GM12878 (cell line): ENCODE results near the gene AGTPBP1. TPM values are rescaled to one million over a fixed set of nuclear protein-coding genes. Genes with fewer than 3 reads are reported as not detected.
A peak's percentile ranks its signal among the peaks of the same experiment; 100 is the strongest.

Source experiments
- ATAC-seq: fragments of 200-7000 bp; cut with Tn5 transposase; 3 replicates; pipeline ENCODE4 v1.9.1; 2020; ENCODE audit warnings: mild to moderate bottlenecking, moderate library complexity
- BruUV-seq: library from RNA; stranded (reverse); fragments of 400-500 nt; replicated peaks from 2 replicates; lab custom pipeline; 2021; lab: Mats Ljungman, UMichigan
- CTCF ChIA-PET: fragments of 300-600 bp; sonication (Branson Sonifier 250); formaldehyde crosslinking; extraction: SDS; loops from one replicate; lab custom pipeline; 2021; ENCODE audit warnings: inconsistent platforms; lab: Yijun Ruan, JAX
- POLR2A ChIA-PET: fragments of 350-600 bp; formaldehyde crosslinking; extraction: SDS; loops from one replicate; lab custom pipeline; 2021; ENCODE audit warnings: inconsistent platforms; lab: Charles Lee
- RAD21 ChIA-PET: fragments of 300-600 bp; sonication (Branson Sonifier 250); formaldehyde crosslinking; loops from one replicate; lab custom pipeline; 2023; ENCODE audit warnings: antibody characterized with exemption; ENCODE audit not compliant: unreplicated experiment; lab: Charles Lee
- SMC1A ChIA-PET: fragments of 300-600 bp; sonication (Branson Sonifier 250); formaldehyde crosslinking; loops from one replicate; lab custom pipeline; 2023; ENCODE audit not compliant: unreplicated experiment, uncharacterized antibody; lab: Charles Lee
- DNase-seq: peaks from one replicate; pipeline ENCODE4 v3.0.0-alpha.2; 2011; ENCODE audit warnings: low read depth, low spot score
- FAIRE-seq: peaks from 3 replicates; lab custom pipeline; 2011; peaks lifted over from hg19 to GRCh38; lab: Jason Lieb, UNC
- H2AFZ ChIP-seq: 2 replicates; pipeline ENCODE4 v1.6.0; 2011; ENCODE audit warnings: low read depth, low read length, control low read depth; ENCODE audit not compliant: control insufficient read depth
- H3K27ac ChIP-seq: 2 replicates; pipeline ENCODE4 v1.5.1; 2011; ENCODE audit warnings: control low read depth; ENCODE audit not compliant: control insufficient read depth, insufficient read depth
- H3K27me3 ChIP-seq, 2 experiments: replicated peaks in 1 of 2; 2 replicates each; pipeline versions ENCODE4 v1.6.0 to v1.6.1; 2011; ENCODE audit warnings: low read length in 1 of 2; ENCODE audit not compliant: control insufficient read depth in 2 of 2, insufficient read depth in 2 of 2
- H3K36me3 ChIP-seq, 2 experiments: 2 replicates each; pipeline ENCODE4 v1.5.1; 2011; ENCODE audit warnings: low read length in 1 of 2; ENCODE audit not compliant: control insufficient read depth in 2 of 2, insufficient read depth in 2 of 2
- H3K4me1 ChIP-seq: 2 replicates; pipeline ENCODE4 v1.6.1; 2011; ENCODE audit warnings: mild to moderate bottlenecking, low read length, moderate library complexity, mixed read lengths; ENCODE audit not compliant: control insufficient read depth, insufficient read depth
- H3K4me2 ChIP-seq: 2 replicates; pipeline ENCODE4 v1.6.0; 2011; ENCODE audit warnings: control low read depth; ENCODE audit not compliant: control insufficient read depth, insufficient read depth
- H3K4me3 ChIP-seq: fragments of 200-600 bp; sonication (generic); 2 replicates; pipeline ENCODE4 v1.5.1; 2016
- H3K79me2 ChIP-seq: 2 replicates; pipeline ENCODE4 v1.6.0; 2011; ENCODE audit warnings: low read length; ENCODE audit not compliant: control insufficient read depth, insufficient read depth
- H3K9ac ChIP-seq: 2 replicates; pipeline ENCODE4 v1.8.0; 2011; ENCODE audit warnings: low read length, control low read depth, mixed read lengths; ENCODE audit not compliant: control insufficient read depth, insufficient read depth
- H3K9me3 ChIP-seq: replicated peaks from 3 replicates; pipeline ENCODE4 v1.5.1; 2011; ENCODE audit warnings: mild to moderate bottlenecking, low read length; ENCODE audit not compliant: control insufficient read depth, insufficient read depth
- H4K20me1 ChIP-seq: 2 replicates; pipeline ENCODE4 v1.6.0; 2011; ENCODE audit not compliant: control insufficient read depth, insufficient read depth
- IKZF2 ChIP-seq, 2 experiments: fragments of 450-650 bp; IDR thresholded peaks; 2 replicates each; pipeline ENCODE4 v1.6.1; 2017; ENCODE audit warnings: mild to moderate bottlenecking in 2 of 2, moderate library complexity in 2 of 2
- MYB ChIP-seq: fragments of 150-350 bp; IDR thresholded peaks from 2 replicates; pipeline ENCODE4 v1.6.1; 2014; ENCODE audit warnings: mild to moderate bottlenecking, low read depth, low read length, borderline replicate concordance
- RCOR1 ChIP-seq: conservative IDR thresholded peaks from 2 replicates; pipeline ENCODE4 v1.6.1; 2012; ENCODE audit warnings: low read depth, low read length, improper control_type of control experiment
- SMAD5 ChIP-seq: IDR thresholded peaks from 2 replicates; pipeline ENCODE4 v1.6.1; 2016; ENCODE audit warnings: antibody characterized with exemption, low read depth
- TAF1 ChIP-seq: IDR thresholded peaks from 2 replicates; pipeline ENCODE4 v1.6.1; 2011; ENCODE audit warnings: mild to moderate bottlenecking, low read depth, low read length, borderline replicate concordance
- YBX1 ChIP-seq: fragments of 450-650 bp; IDR thresholded peaks from 2 replicates; pipeline ENCODE4 v1.6.1; 2016; ENCODE audit warnings: antibody characterized with exemption
- WGBS: methylation state at CpG from one replicate; pipeline ENCODE4 v1.1.6; 2016; ENCODE audit warnings: low lambda C conversion rate; ENCODE audit not compliant: insufficient replicate concordance, insufficient coverage; ENCODE audit errors: missing lambda C conversion rate; 5-methylcytosine and 5-hydroxymethylcytosine counted together
- in situ Hi-C: fragments of 300-500 bp; cut with MboI; formaldehyde crosslinking; loops from 9 replicates; pipeline ENCODE4 v1.14.3; 2018; ENCODE audit warnings: mixed read lengths
- intact Hi-C: fragments of 100-400 bp; cut with micrococcal nuclease; formaldehyde crosslinking; loops from one replicate; pipeline ENCODE4 v1.14.2; 2022; ENCODE audit not compliant: unreplicated experiment
- polyA plus RNA-seq, 11 experiments: library from polyadenylated mRNA; depleted of rRNA in 4 of 11; unstranded in 6 of 11; stranded (reverse) in 5 of 11; fragments of >200 nt; fragmentation: Nextera tagmentation in 4 of 11; fragmentation: Illumina TruSeq in 1 of 11; extraction: Ambion mirVana in 4 of 11; extraction: Trizol in 1 of 11; gene quantifications; 1 replicate in 1 of 11; 2 replicates in 10 of 11; pipeline versions ENCODE4 v1.2.1 to v1.2.3, GENCODE V29; 2011 to 2016; ENCODE audit warnings: inconsistent platforms in 2 of 11, missing spikeins in 2 of 11, low read depth in 1 of 11
- total RNA-seq, 4 experiments: library from RNA; depleted of rRNA in 3 of 4; stranded (reverse); fragments of >200 nt in 3 of 4; fragmentation: Illumina TruSeq in 1 of 4; extraction: Trizol in 1 of 4; gene quantifications; 2 replicates each; pipeline versions ENCODE4 v1.2.1 to v1.2.3, GENCODE V29; 2013 to 2021
- TF ChIP-seq, protein P1 (sequence below): IDR thresholded peaks from 2 replicates; pipeline ENCODE4 v1.6.1; 2012; ENCODE audit warnings: low read depth, low read length, improper control_type of control experiment
- TF ChIP-seq, protein P2 (sequence below): IDR thresholded peaks from 2 replicates; pipeline ENCODE4 v1.6.1; 2011; ENCODE audit warnings: low read depth, mild to moderate bottlenecking, low read length, moderate library complexity, borderline replicate concordance; ENCODE audit errors: extremely low read depth

AGTPBP1 gene
- total and polyA plus RNA-seq, 10 of the 15 experiments (the other 5 are each of a cell fraction or from before 2014, with no cell fraction given): 6.1 to 35.2 (median 20.0) TPM

DNA sequence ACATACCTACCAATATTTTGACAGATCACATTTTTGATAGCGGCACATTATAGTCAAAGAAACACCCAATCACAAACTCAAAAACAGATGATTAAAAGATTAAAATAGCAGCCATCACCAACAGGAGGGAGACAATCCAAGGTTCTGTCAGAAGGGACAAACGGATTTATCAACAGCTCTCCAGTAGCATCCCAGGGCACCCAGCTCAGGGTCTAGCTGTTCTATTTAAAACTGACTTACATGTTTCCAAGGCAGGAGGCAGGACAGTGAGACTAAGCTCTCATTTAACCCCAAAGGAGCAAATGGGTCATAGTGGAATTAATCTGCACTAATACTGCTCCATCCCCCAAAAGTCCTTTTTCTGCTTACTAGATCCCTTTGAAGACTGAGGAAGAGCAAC lies 3.2 kb downstream of the AGTPBP1 start:
- SMC1A ChIA-PET: interaction anchor here (1.0 to 3.7 kb wide), 4 partner anchors 10 to 40 kb away, joined by 4 to 17 read pairs (median 6); no protein-coding TSS in a partner anchor

More for the DNA sequence above, 3.2 kb downstream of the AGTPBP1 start:
- H3K4me2 ChIP-seq: no peak overlapping the region
- no peak overlapping the region for H3K9ac ChIP-seq
- FAIRE-seq (peak; percentile 81), DNase-seq (no peak), ATAC-seq (no peak)
- H3K27me3 ChIP-seq: no peaks in the 10 kb centered on the region
- intact Hi-C loops: no loop called here
- ChIA-PET CTCF (interaction anchor here (1.0 to 2.2 kb wide), 2 partner anchors 10 to 21 kb away, joined by 3 to 5 read pairs; no protein-coding TSS in a partner anchor), RAD21 (interaction anchor here (0.8 to 0.9 kb wide), 2 partner anchors 40 to 128 kb away, joined by 3 read pairs; no protein-coding TSS in a partner anchor), POLR2A (interaction anchor here (1.2 kb wide), 1 partner anchor 16 kb away, joined by 3 read pairs; no protein-coding TSS in a partner anchor)
- H3K4me1 ChIP-seq: no peaks in the 10 kb centered on the region
- no TSS peak for BruUV-seq
- no peak overlapping the region for H3K4me3 ChIP-seq
- no peak overlapping the region for H3K27ac ChIP-seq
- TF ChIP-seq SMAD5 (no peak), IKZF2 (IDR thresholded peaks at IDR 0.05) (no peak), YBX1 (no peak), MYB (no peak), TAF1 (no peak), RCOR1 (no peak)
- TF ChIP-seq, protein P1, sequence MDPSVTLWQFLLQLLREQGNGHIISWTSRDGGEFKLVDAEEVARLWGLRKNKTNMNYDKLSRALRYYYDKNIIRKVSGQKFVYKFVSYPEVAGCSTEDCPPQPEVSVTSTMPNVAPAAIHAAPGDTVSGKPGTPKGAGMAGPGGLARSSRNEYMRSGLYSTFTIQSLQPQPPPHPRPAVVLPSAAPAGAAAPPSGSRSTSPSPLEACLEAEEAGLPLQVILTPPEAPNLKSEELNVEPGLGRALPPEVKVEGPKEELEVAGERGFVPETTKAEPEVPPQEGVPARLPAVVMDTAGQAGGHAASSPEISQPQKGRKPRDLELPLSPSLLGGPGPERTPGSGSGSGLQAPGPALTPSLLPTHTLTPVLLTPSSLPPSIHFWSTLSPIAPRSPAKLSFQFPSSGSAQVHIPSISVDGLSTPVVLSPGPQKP: no peak
- TF ChIP-seq, protein P2, sequence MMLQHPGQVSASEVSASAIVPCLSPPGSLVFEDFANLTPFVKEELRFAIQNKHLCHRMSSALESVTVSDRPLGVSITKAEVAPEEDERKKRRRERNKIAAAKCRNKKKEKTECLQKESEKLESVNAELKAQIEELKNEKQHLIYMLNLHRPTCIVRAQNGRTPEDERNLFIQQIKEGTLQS: no peak
- no peaks in the 10 kb centered on the region for H4K20me1 ChIP-seq
- H3K36me3 ChIP-seq: no peaks in the 10 kb centered on the region
- no peak overlapping the region for H2AFZ ChIP-seq
- 89% methylated on average over 2 of the region's 2 CpGs for WGBS
- in situ Hi-C loops: no loop called here
- no peaks in the 10 kb centered on the region; the same call in 2 of the 3 replicates for H3K9me3 ChIP-seq
- peaks cover 43% of the 10 kb centered on the region for H3K79me2 ChIP-seq
